ENCODE measurements around the gene CPNE1.
A peak's percentile ranks its signal among the peaks of the same experiment; 100 is the strongest.

Gene CPNE1

DNA sequence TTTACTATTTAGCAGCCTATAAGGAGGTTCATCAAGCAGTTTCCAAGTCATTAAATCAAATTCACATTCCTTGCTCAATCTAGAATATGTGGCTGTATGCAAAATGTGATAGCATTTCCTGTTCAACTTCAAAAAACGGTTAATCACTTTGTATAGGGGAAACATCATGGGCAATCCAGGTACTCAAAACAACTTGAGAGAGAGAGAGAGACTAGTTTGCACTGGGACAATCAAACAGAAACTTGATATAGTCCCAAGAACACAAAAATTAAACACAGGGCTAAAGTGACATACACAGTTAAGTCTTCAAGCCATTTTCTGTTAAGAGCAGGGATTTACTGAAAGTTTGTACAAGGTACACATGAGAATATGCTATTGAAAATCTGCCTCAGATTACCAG lies 7.4 kb downstream of the CPNE1 start:
- Histone ChIP-seq H4K20me1 (ENCODE audit: insufficient read depth, low read length, poor library complexity, severe bottlenecking) (peaks cover 100% of the 10 kb centered on the region), H3K79me2 (ENCODE audit: insufficient read depth, low read length) (peaks cover 100% of the 10 kb centered on the region), H3K27me3 (ENCODE audit: insufficient read depth, low read length, poor library complexity, severe bottlenecking) (no peaks in the 10 kb centered on the region), H3K36me3 (ENCODE audit: insufficient read depth, low read length) (peaks cover 42% of the 10 kb centered on the region), H3K9ac (ENCODE audit: low read depth, low read length, poor library complexity, severe bottlenecking) (peak overlapping the region; percentile 22), H3F3A (ENCODE audit: low read depth) (no peaks in the 10 kb centered on the region), H3K4me2 (ENCODE audit: low read depth, low read length, poor library complexity, severe bottlenecking) (peak overlapping the region; percentile 98), H3K9me2 (replicated peaks; ENCODE audit: low read depth, low read length) (no peaks in the 10 kb centered on the region), H3K4me3 (ENCODE audit: low read length, poor library complexity, severe bottlenecking) (peak overlapping the region; percentile 67), H3K4me1 (ENCODE audit: insufficient read depth, low read length, poor library complexity, severe bottlenecking) (peaks cover 49% of the 10 kb centered on the region), H2AFZ (ENCODE audit: low read length) (no peak overlapping the region), H3K9me3 (ENCODE audit: insufficient read depth, low read depth, low read length) (no peaks in the 10 kb centered on the region)
- no peak for TF ChIP-seq EZH2phosphoT487 (IDR thresholded peaks at IDR 0.05; ENCODE audit: borderline replicate concordance)
- TF ChIP-seq, protein P1, sequence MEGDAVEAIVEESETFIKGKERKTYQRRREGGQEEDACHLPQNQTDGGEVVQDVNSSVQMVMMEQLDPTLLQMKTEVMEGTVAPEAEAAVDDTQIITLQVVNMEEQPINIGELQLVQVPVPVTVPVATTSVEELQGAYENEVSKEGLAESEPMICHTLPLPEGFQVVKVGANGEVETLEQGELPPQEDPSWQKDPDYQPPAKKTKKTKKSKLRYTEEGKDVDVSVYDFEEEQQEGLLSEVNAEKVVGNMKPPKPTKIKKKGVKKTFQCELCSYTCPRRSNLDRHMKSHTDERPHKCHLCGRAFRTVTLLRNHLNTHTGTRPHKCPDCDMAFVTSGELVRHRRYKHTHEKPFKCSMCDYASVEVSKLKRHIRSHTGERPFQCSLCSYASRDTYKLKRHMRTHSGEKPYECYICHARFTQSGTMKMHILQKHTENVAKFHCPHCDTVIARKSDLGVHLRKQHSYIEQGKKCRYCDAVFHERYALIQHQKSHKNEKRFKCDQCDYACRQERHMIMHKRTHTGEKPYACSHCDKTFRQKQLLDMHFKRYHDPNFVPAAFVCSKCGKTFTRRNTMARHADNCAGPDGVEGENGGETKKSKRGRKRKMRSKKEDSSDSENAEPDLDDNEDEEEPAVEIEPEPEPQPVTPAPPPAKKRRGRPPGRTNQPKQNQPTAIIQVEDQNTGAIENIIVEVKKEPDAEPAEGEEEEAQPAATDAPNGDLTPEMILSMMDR (conservative IDR thresholded peaks at IDR 0.05; ENCODE audit: low read length), result no peak

DNA sequence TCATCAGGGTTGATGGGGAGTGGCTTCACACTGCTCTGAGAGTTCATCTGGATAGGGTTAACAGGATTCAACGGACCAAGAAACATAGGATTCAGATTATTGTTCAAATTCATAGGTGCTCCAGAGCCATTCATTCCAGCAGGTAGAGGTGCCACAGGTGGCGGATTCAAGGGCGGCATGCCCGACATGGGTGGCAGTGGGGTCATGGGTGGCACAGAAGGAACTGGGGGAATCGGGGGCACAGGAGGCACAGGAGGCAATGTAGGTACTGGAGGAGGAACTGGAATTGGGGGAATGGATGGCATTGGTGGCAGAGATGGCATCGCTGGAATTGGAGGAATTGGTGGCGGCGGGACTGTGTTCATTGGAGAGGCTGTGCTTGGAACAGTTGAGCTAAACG lies 10.3 kb downstream of the CPNE1 start:
- peaks cover 48% of the 10 kb centered on the region for H3K36me3 ChIP-seq (ENCODE audit: insufficient read depth, low read length)

DNA sequence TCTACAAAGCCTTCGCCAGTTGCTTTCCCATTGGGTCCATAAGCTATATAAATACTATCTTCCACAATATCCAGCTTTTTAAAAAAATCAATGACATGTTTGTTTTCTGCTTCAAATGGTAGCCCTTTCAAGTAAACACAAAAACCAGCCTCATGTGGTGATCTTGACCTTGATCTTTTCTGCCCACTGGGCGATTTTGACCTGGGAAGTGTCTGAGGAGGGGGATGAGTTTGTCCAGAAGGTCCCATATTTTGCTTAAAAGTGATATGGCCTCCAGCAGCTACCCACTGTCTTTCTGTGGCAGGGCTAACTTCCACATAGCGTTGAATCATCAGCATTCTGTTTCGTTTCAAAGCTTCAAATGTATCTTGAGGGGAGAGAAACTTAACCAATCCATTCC lies 10.8 kb downstream of the CPNE1 start:
- TF ChIP-seq, protein P1 (conservative IDR thresholded peaks at IDR 0.05; ENCODE audit: low read length), result no peak
- no peak for TF ChIP-seq EZH2phosphoT487 (IDR thresholded peaks at IDR 0.05; ENCODE audit: borderline replicate concordance)
- Histone ChIP-seq H3F3A (ENCODE audit: low read depth) (no peaks in the 10 kb centered on the region), H3K4me2 (ENCODE audit: low read depth, low read length, poor library complexity, severe bottlenecking) (no peak overlapping the region), H3K9me3 (ENCODE audit: insufficient read depth, low read depth, low read length) (no peaks in the 10 kb centered on the region), H3K4me1 (ENCODE audit: insufficient read depth, low read length, poor library complexity, severe bottlenecking) (peaks cover 24% of the 10 kb centered on the region), H2AFZ (ENCODE audit: low read length) (no peak overlapping the region), H3K4me3 (ENCODE audit: low read length, poor library complexity, severe bottlenecking) (no peak overlapping the region), H3K36me3 (ENCODE audit: insufficient read depth, low read length) (peaks cover 48% of the 10 kb centered on the region), H3K79me2 (ENCODE audit: insufficient read depth, low read length) (peaks cover 100% of the 10 kb centered on the region), H3K9me2 (replicated peaks; ENCODE audit: low read depth, low read length) (no peaks in the 10 kb centered on the region), H3K27me3 (ENCODE audit: insufficient read depth, low read length, poor library complexity, severe bottlenecking) (no peaks in the 10 kb centered on the region), H4K20me1 (ENCODE audit: insufficient read depth, low read length, poor library complexity, severe bottlenecking) (peaks cover 100% of the 10 kb centered on the region), H3K9ac (ENCODE audit: low read depth, low read length, poor library complexity, severe bottlenecking) (no peak overlapping the region)

More for the DNA sequence above, 10.3 kb downstream of the CPNE1 start:
- no peaks in the 10 kb centered on the region for H3K9me2 ChIP-seq (replicated peaks; ENCODE audit: low read depth, low read length)
- peaks cover 100% of the 10 kb centered on the region for H3K79me2 ChIP-seq (ENCODE audit: insufficient read depth, low read length)
- no peaks in the 10 kb centered on the region for H3F3A ChIP-seq (ENCODE audit: low read depth)
- H4K20me1 ChIP-seq (ENCODE audit: insufficient read depth, low read length, poor library complexity, severe bottlenecking), result peaks cover 100% of the 10 kb centered on the region
- H3K9ac ChIP-seq (ENCODE audit: low read depth, low read length, poor library complexity, severe bottlenecking), result no peak overlapping the region
- no peak overlapping the region for H3K4me3 ChIP-seq (ENCODE audit: low read length, poor library complexity, severe bottlenecking)
- TF ChIP-seq, protein P1 (conservative IDR thresholded peaks at IDR 0.05; ENCODE audit: low read length), result no peak
- no peak for TF ChIP-seq EZH2phosphoT487 (IDR thresholded peaks at IDR 0.05; ENCODE audit: borderline replicate concordance)
- H3K4me2 ChIP-seq (ENCODE audit: low read depth, low read length, poor library complexity, severe bottlenecking), result no peak overlapping the region
- H2AFZ ChIP-seq (ENCODE audit: low read length), result no peak overlapping the region
- H3K27me3 ChIP-seq (ENCODE audit: insufficient read depth, low read length, poor library complexity, severe bottlenecking), result no peaks in the 10 kb centered on the region
- H3K9me3 ChIP-seq (ENCODE audit: insufficient read depth, low read depth, low read length), result no peaks in the 10 kb centered on the region
- H3K4me1 ChIP-seq (ENCODE audit: insufficient read depth, low read length, poor library complexity, severe bottlenecking), result peaks cover 29% of the 10 kb centered on the region
